ENCODE data around the gene PTPRQ.
A peak's percentile ranks its signal among the peaks of the same experiment; 100 is the strongest.
"Not testable (repeated sequence)": the region's sequence is repeated elsewhere in the genome, so short reads cannot be mapped to it uniquely, and the experiment has no call there.

PTPRQ gene

DNA sequence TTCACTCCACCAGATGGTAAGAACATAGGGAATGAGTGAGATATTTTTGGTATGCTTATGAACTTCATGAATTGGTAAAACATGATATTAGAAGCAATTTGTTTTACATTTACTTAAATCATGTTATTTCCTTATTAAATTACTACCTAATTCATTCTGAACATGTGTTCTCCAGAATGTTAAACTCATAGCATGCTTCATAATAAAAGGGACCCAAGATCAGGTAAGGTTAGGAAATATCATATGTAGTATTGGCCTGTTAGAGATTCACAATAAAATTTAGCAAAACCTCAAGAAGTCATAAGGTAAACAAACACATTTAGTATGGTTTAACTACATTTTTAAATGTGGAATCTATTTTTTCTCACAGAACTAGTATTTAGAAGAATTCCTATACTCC, 28.2 kb downstream of the PTPRQ start:
- no peak for DNase-seq

DNA sequence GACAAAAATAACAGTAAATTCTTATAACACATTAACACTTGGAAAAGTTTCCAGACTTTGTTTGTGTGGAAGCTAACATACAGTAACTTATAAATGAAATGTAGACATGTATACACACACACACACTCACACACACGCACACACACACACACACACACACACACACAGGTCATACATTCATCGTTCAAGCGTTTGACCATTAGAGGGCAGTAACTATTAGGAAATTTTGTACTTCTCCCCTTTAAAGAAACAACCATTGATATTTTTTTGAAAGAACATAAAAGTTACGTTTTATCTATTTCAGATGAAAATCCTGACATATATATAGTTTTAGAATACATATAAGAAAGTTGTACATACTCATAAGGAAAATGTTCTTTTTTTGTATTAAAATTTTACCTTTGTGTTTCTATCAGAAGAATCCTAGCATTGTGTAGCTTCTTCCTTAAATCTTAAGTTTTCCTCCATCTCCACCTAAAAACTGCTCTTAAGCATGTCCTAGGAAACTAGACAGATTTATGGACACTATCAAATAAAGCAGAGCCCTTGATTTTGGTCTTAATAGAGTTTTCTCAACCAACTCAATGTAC, 29.0 kb downstream of the PTPRQ start:
- no peak for DNase-seq

GRCh38 chr12:80477521-80478145, 33.6 kb downstream of the PTPRQ start:
- DNase-seq = not testable (repeated sequence)

GRCh38 chr12:80484746-80485145, 40.7 kb downstream of the PTPRQ start:
- no peak for DNase-seq

GRCh38 chr12:80485222-80485987, 41.4 kb downstream of the PTPRQ start:
- DNase-seq = no peak

DNA sequence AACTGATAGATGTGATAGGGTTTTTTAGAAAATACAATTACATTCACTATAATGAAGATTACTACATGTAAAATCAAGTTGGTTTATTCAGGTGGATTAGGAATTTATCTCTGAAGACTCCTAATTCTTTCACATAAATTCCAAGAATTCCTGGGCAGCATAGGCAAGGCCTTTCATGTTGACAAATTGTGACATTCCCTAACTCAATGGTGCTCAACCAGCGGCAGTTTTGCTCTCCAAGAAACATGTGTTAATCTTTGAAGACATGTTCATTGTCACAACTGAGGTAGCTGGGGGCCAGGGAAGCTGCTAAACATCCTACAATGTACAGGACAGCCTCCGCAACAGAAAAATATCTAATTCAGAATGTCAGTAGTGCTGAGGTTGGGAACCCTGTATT, 46.3 kb downstream of the PTPRQ start:
- DNase-seq = no peak

DNA sequence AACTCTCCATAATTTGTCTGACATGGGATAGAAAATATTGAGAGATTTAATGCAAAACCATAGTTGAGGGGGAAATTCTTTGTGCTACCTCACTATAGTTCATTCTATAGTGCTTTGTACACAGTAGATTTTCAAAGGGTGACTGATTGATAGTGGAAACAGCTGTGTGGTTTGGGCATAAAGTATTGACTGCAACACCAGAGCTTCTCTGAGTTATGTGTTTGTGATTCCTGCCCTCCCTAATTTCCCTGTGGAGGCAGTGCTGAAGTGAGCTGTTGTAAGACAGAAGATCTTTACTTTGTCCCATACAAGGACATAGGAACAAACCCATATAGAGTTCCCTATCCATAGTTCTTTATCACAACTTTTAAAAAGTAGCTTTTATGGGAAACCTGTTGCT, 47.1 kb downstream of the PTPRQ start:
- no peak for DNase-seq

GRCh38 chr12:80493466-80493865, 49.4 kb downstream of the PTPRQ start:
- no peak for DNase-seq

- DNase-seq = no peak
Measured at GRCh38 chr12:80494836-80495235, 50.8 kb downstream of the PTPRQ start.

GRCh38 chr12:80498059-80498728, 54.2 kb downstream of the PTPRQ start:
- DNase-seq = no peak

- DNase-seq = no peak
Measured at GRCh38 chr12:80504389-80505163, 60.5 kb downstream of the PTPRQ start.

DNA sequence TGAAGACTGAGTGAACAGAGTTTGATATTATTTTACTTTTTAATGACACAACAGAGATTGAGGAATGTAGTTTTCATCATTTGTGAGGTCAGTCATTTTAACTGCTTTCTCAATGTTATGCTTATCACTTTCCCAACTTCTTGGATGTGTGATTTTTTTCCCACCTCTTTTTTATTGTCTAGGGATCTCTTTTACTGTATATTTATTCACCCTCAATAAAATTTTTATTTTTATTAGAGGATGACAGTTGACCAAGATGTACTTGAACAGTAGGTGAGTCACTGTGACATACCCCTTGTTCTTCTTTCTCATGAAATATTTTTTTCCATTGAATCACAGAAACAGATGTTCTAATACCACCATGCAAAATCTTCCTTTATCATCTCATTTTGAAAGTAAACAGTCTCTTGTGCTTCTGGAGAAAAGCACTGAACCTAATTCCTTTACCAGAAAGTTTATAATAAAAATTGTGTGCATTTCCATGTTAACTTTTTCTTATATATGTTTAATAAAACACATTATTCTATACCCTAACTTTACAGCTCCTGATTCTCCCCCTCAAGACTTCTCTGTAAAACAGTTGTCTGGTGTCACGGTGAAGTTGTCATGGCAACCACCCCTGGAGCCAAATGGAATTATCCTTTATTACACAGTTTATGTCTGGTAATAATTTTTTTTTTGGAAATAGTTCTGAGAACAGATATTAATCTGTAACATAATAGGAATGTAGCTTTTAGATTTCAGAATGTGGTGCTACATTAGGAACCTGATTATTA, 65.9 kb downstream of the PTPRQ start:
- no peak for DNase-seq

DNA sequence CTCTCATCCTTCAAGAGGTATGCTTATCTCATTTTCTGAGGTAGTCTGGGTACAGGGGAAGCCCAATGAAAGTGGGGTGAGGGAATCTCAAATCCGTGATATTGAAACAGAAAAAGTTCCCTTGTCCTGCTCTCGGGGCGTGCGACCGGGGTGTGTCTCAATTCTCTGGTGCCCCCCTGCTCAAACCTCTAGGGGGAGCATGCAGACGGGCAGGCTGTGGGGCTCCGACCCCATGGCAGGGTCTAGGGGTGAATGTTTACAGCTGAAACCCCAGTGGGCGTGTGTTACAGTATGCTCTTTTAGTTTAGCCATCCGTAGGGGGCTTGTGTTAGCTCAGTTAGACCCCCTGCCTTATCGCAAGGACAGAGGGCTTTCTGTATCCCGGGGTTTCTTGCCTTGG, 68.7 kb downstream of the PTPRQ start:
- DNase-seq = no peak

GRCh38 chr12:80513211-80513610, 69.2 kb downstream of the PTPRQ start:
- no peak for DNase-seq

DNA sequence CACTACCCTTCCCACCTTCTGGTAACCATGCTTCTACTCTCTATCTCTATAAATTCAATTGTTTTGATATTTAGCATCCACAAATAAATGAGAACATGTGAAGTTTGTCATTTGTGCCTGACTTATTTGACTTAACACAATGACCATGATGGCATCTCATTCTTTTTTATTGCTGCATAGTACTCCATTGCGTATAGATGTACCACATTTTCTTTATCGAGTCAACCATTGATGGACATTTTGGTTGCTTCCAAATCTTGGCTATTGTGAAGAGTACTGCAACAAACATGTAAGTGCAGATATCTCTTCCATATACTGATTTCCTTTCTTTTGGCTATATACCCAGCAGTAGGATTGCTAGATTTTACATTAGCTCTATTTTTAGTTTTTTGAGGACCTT, 73.6 kb downstream of the PTPRQ start:
- no peak for DNase-seq

GRCh38 chr12:80531646-80532045, 87.6 kb downstream of the PTPRQ start:
- DNase-seq = no peak

GRCh38 chr12:80539029-80539428, 95.0 kb downstream of the PTPRQ start:
- DNase-seq = no peak

GRCh38 chr12:80549298-80549697, 105.3 kb downstream of the PTPRQ start:
- DNase-seq = peak; percentile 26

- peak; percentile 39 for DNase-seq
Measured at GRCh38 chr12:80551897-80552296, 107.9 kb downstream of the PTPRQ start.

DNA sequence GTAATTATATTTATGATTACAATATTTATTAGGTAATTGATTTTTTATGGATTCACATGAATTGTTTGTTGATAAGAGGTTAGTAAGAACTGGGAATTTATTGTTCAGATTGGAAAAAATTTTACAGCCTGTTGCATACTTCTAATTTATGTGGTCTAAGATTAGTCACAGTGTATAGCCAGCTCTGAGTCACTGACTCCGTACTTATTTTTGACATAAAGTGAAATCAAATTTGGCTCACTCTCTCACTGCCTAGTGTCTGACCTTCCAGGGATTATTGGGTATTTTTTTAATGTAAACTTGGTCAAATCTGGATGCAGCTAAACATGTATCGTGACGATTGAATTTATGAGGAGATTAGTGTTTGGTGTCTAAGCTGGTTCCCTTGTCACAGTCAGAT, 109.3 kb downstream of the PTPRQ start:
- DNase-seq = no peak

GRCh38 chr12:80556566-80556965, 112.5 kb downstream of the PTPRQ start:
- DNase-seq = no peak

DNA sequence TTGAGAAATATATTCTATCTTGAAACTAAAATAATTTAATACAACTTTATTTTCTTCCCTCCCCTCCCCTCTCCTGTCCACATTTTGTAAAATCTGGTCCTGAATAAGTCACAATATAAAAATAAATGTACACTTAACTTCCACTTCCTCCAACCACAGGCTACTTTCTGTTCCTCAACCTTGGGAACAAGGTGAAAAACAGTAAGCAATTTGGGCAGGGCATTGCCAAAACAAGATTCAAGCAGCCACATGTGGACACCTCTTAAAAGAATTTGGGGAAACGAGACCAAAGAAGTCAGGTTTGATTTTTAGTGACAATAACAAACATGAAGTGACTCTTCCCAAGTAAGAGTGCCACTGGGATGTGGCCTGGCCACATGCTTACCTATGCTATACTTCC, 115.7 kb downstream of the PTPRQ start:
- DNase-seq = no peak

All from DMS 273 treated with DMSO at 0.1 percent for 48 hours (cell line).